ENCODE measurements around the gene MAP3K19. TPM values are rescaled to one million over a fixed set of nuclear protein-coding genes. Genes with fewer than 3 reads are reported as not detected.

The MAP3K19 gene
- total RNA-seq, 5 donors from 2014 or later (not counting 1 experiment from before 2014, with no cell fraction given) = not detected

GRCh38 chr2:135055182-135055786 lies 8.0 kb upstream of the MAP3K19 start:
- Mint-ChIP-seq H3K27me3 (no peaks in the 10 kb centered on the region), H3K27ac (peak overlapping the region in 1 of 2 donors; percentile 39), H3K36me3 (peaks cover 18% of the 10 kb centered on the region), H3K9me3 (no peaks in the 10 kb centered on the region), H3K4me3 (peak overlapping the region in 2 of 3 donors; percentile 35 to 99), H3K4me1 (peaks cover 60 to 63% (median 62%) of the 10 kb centered on the region in 3 donors)
- no peak overlapping the region for H3K27ac ChIP-seq (ENCODE audit: low read length)
- H3K4me3 ChIP-seq (ENCODE audit: control insufficient read depth in 1 of 2, extremely low read depth in 1 of 2, low read length in 1 of 2) = no peak overlapping the region
- H3K36me3 ChIP-seq (ENCODE audit: control insufficient read depth in 2 of 2, extremely low read depth in 1 of 2, insufficient read depth in 1 of 2, low read length in 1 of 2) = no peaks in the 10 kb centered on the region
- peaks cover 10 to 35% of the 10 kb centered on the region in 2 experiments for H3K4me1 ChIP-seq (ENCODE audit: control insufficient read depth in 1 of 2, extremely low read depth in 1 of 2, insufficient read depth in 2 of 2, low read length in 2 of 2)
- CTCF ChIA-PET = interaction anchor here (0.5 to 0.6 kb wide), 2 partner anchors 372 to 552 kb away, joined by 3 to 5 read pairs; no protein-coding TSS in a partner anchor
- H3K27me3 ChIP-seq (replicated peaks in 1 of 2; ENCODE audit: control insufficient read depth in 2 of 2, extremely low read depth in 1 of 2, insufficient read depth in 2 of 2, low read length in 1 of 2) = no peaks in the 10 kb centered on the region
- DNase-seq = no peak
- 43% methylated on average over 1 of the region's 2 CpGs for WGBS (ENCODE audit: insufficient coverage)
- ATAC-seq (replicated peaks in 1 of 4) = no peak
- no peaks in the 10 kb centered on the region for H3K9me3 ChIP-seq
- POLR2A ChIA-PET = interaction anchor here in 1 of 2 donors (0.6 kb wide), 1 partner anchor 49 kb away, joined by 3 read pairs; no protein-coding TSS in a partner anchor

DNA sequence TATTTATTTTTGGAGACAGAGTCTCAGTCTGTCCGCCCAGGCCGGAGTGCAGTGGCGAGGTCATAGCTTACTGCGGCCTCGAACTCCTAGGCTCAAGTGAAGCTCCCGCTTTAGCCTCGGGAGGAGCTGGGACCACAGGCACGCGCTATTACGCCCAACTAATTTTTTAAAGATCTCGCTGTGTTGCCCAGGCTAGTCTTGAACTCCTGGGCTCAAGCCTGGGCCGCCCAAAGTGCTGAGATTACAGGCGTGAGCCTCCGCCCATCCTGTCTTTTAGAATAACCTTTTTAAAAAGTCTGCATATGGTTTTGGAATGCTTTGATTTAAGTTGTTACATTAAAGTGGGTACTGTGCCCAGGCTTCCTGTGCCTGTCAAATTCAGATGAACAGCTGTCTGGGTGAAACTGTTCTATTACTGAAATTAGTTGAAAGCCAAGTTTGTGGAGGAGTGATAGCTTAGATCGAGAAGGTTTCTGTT lies 5.8 kb upstream of the MAP3K19 start:
- ATAC-seq (replicated peaks in 1 of 4) (peak; percentile 4 to 11 (median 6)), DNase-seq (peak in 20 of 35 experiments; percentile 1 to 48 (median 10))
- peak overlapping the region; percentile 99 to 100 for H3K27ac Mint-ChIP-seq
- no peaks in the 10 kb centered on the region for H3K27me3 Mint-ChIP-seq
- 5% methylated on average over 13 of the region's 15 CpGs for WGBS (ENCODE audit: insufficient coverage)
- H3K27ac ChIP-seq (ENCODE audit: low read length) = peak overlapping the region; percentile 93
- H3K9me3 ChIP-seq = no peaks in the 10 kb centered on the region
- H3K27me3 ChIP-seq (replicated peaks in 1 of 2; ENCODE audit: control insufficient read depth in 2 of 2, extremely low read depth in 1 of 2, insufficient read depth in 2 of 2, low read length in 1 of 2) = no peaks in the 10 kb centered on the region
- POLR2A ChIA-PET = interaction anchor here (0.5 to 1.9 kb wide), 3 partner anchors 295 to 617 kb away, joined by 3 to 5 read pairs (median 3); partner anchors contain the start of genes R3HDM1 (in 1 of the 2) and ZRANB3 (in 1 of the 2)
- H3K4me3 ChIP-seq (ENCODE audit: control insufficient read depth in 1 of 2, extremely low read depth in 1 of 2, low read length in 1 of 2) = peak overlapping the region; percentile 64 to 92
- H3K36me3 ChIP-seq (ENCODE audit: control insufficient read depth in 2 of 2, extremely low read depth in 1 of 2, insufficient read depth in 1 of 2, low read length in 1 of 2) = no peaks in the 10 kb centered on the region
- peaks cover 44 to 52% (median 50%) of the 10 kb centered on the region in 3 donors for H3K4me1 Mint-ChIP-seq
- CTCF ChIA-PET = interaction anchor here in 1 of 2 donors (1.2 kb wide), 1 partner anchor 49 kb away, joined by 4 read pairs; no protein-coding TSS in a partner anchor
- H3K36me3 Mint-ChIP-seq = peaks cover 8% of the 10 kb centered on the region
- H3K9me3 Mint-ChIP-seq = no peaks in the 10 kb centered on the region
- H3K4me3 Mint-ChIP-seq = peak overlapping the region; percentile 94 to 99 (median 97)
- peaks cover 10 to 30% of the 10 kb centered on the region in 2 experiments for H3K4me1 ChIP-seq (ENCODE audit: control insufficient read depth in 1 of 2, extremely low read depth in 1 of 2, insufficient read depth in 2 of 2, low read length in 2 of 2)

DNA sequence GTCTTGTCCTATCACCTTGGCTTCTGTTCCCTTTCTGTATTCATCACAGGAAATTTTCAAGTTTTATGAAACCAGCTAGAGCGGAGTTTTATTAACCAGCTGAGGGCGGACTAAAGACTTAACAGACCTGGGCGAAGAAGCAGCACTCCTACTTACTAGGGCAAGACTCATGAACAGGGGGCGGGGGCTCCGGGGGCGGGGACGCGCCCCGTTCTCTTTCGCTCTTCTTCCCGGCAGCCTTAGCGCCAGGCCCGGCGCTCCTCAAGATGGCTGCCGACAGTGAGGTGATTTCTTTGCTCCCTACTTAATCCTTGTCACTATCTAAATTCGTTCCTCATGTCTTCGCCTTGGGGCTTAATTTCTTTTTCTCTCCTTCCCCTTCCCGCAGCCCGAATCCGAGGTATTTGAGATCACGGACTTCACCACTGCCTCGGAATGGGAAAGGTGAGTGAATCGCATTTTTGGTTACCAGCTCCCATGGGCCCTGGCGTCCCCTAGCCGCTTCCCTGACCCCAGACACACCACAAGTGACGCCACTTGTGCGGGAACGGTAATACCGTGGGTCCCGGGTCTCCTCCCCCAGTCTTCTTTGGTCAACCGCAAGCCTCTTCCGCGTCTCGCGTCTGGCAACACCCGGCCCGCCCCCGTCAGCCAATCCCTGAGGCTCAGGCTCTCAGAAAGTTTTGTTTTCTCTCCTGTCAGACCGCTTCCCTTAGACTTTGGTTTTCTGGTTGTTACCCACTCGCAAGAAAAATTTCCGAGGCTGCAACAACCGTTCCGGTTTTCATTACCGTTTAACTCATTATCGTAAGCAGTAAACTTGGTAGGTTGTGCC lies 5.0 kb upstream of the MAP3K19 start, which contains the start of gene RAB3GAP1:
RAB3GAP1 (plus strand) TSS at position 251 of the 835 bp plus-strand sequence; CDS start at position 267, 16 bp downstream.
- peak within 1 kb of the TSS; percentile 93 for H3K27ac ChIP-seq (ENCODE audit: low read length)
- no peaks in the 10 kb centered on the region for H3K27me3 ChIP-seq (replicated peaks in 1 of 2; ENCODE audit: control insufficient read depth in 2 of 2, extremely low read depth in 1 of 2, insufficient read depth in 2 of 2, low read length in 1 of 2)
- peaks cover 10 to 30% of the 10 kb centered on the region in 2 experiments for H3K4me1 ChIP-seq (ENCODE audit: control insufficient read depth in 1 of 2, extremely low read depth in 1 of 2, insufficient read depth in 2 of 2, low read length in 2 of 2)
- Mint-ChIP-seq H3K36me3 (peaks cover 8% of the 10 kb centered on the region), H3K4me3 (peak within 1 kb of the TSS; percentile 94 to 99 (median 97)), H3K9me3 (no peaks in the 10 kb centered on the region), H3K4me1 (peaks cover 36 to 45% (median 43%) of the 10 kb centered on the region in 3 donors), H3K27ac (peak within 1 kb of the TSS; percentile 99 to 100), H3K27me3 (no peaks in the 10 kb centered on the region)
- no peaks in the 10 kb centered on the region for H3K9me3 ChIP-seq
- ChIA-PET POLR2A (interaction anchor here (0.6 to 1.9 kb wide), 6 partner anchors 50 to 826 kb away, joined by 3 to 5 read pairs (median 3); partner anchors contain the start of genes R3HDM1 (in 1 of the 2) and ZRANB3 (in 1 of the 2)), CTCF (interaction anchor here in 1 of 2 donors (1.0 to 1.3 kb wide), 3 partner anchors 48 to 689 kb away, joined by 3 to 6 read pairs (median 4); partner anchors contain the start of genes R3HDM1, UBXN4 and ZRANB3)
- WGBS (ENCODE audit: insufficient coverage) = 0% methylated on average over 30 of the region's 45 CpGs
- H3K4me3 ChIP-seq (ENCODE audit: control insufficient read depth in 1 of 2, extremely low read depth in 1 of 2, low read length in 1 of 2) = peak within 1 kb of the TSS; percentile 64 to 92
- peak; percentile 87 to 89 (median 88) for ATAC-seq (replicated peaks in 1 of 4)
- no peaks in the 10 kb centered on the region for H3K36me3 ChIP-seq (ENCODE audit: control insufficient read depth in 2 of 2, extremely low read depth in 1 of 2, insufficient read depth in 1 of 2, low read length in 1 of 2)
- peak; percentile 62 to 95 (median 91) for DNase-seq

DNA sequence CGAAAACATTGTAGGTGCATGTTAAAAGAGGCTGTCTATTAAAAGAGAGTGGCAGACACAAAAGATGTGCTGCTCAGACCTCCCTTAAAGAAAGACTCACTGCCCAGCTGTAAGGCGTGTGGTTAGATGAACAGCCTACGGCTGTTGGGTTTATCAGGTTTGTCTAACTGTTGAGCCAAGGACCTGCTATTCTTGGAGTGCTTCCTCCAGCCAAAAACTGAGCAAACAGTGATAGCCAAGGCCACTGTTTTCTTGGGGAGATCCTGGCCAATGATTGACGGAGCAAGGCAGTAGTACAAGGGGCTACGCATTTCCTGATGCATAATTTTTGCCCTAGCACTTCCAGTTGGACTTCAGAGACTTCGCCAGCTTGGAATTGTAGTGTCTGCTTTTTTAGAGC lies 3.4 kb upstream of the MAP3K19 start:
- Histone ChIP-seq H3K9me3 (no peaks in the 10 kb centered on the region), H3K36me3 (ENCODE audit: control insufficient read depth in 2 of 2, extremely low read depth in 1 of 2, insufficient read depth in 1 of 2, low read length in 1 of 2) (no peaks in the 10 kb centered on the region), H3K4me3 (ENCODE audit: control insufficient read depth in 1 of 2, extremely low read depth in 1 of 2, low read length in 1 of 2) (no peak overlapping the region), H3K27me3 (replicated peaks in 1 of 2; ENCODE audit: control insufficient read depth in 2 of 2, extremely low read depth in 1 of 2, insufficient read depth in 2 of 2, low read length in 1 of 2) (no peaks in the 10 kb centered on the region), H3K27ac (ENCODE audit: low read length) (no peak overlapping the region), H3K4me1 (ENCODE audit: control insufficient read depth in 1 of 2, extremely low read depth in 1 of 2, insufficient read depth in 2 of 2, low read length in 2 of 2) (peaks cover 6 to 27% of the 10 kb centered on the region in 2 experiments)
- DNase-seq = no peak
- Mint-ChIP-seq H3K9me3 (no peaks in the 10 kb centered on the region), H3K36me3 (peaks cover 4% of the 10 kb centered on the region), H3K27me3 (no peaks in the 10 kb centered on the region), H3K4me1 (peaks cover 24 to 35% (median 33%) of the 10 kb centered on the region in 3 donors), H3K4me3 (peak overlapping the region; percentile 21 to 99 (median 61)), H3K27ac (peak overlapping the region in 1 of 2 donors; percentile 82)
- no peak for ATAC-seq (replicated peaks in 1 of 4)
- POLR2A ChIA-PET = no interaction called here
- CTCF ChIA-PET = interaction anchor here in 1 of 2 donors (0.6 to 1.2 kb wide), 3 partner anchors 549 to 659 kb away, joined by 3 read pairs; no protein-coding TSS in a partner anchor
- 100% methylated on average over 3 of the region's 6 CpGs for WGBS (ENCODE audit: insufficient coverage)

DNA sequence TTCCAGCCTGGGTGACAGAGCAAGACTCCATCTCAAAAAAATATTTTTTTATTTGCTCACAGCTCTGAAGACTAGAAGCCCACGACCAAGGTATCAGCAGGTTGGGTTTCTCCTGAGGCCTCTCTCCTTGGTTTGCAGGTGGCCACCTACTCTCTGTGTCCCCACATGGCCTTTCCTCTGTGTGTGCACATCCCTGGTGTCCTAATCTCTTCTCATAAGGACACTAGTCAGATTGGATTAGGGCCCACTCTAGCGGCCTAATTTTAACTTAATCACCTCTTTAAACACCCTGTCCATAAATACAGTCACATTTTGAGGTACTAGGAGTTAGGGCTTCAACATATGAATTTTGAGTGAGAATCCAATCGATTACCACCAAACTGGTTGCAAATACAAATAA lies 2.9 kb upstream of the MAP3K19 start:
- H3K27me3 Mint-ChIP-seq = peaks cover 0 to 2% of the 10 kb centered on the region in 2 donors
- ATAC-seq (replicated peaks in 1 of 4) (no peak), DNase-seq (no peak)
- CTCF ChIA-PET = interaction anchor here in 1 of 2 donors (1.2 kb wide), 1 partner anchor 660 kb away, joined by 3 read pairs; no protein-coding TSS in a partner anchor
- Histone ChIP-seq H3K4me3 (ENCODE audit: control insufficient read depth in 1 of 2, extremely low read depth in 1 of 2, low read length in 1 of 2) (no peak overlapping the region), H3K4me1 (ENCODE audit: control insufficient read depth in 1 of 2, extremely low read depth in 1 of 2, insufficient read depth in 2 of 2, low read length in 2 of 2) (peaks cover 6 to 27% of the 10 kb centered on the region in 2 experiments), H3K36me3 (ENCODE audit: control insufficient read depth in 2 of 2, extremely low read depth in 1 of 2, insufficient read depth in 1 of 2, low read length in 1 of 2) (no peaks in the 10 kb centered on the region), H3K27me3 (replicated peaks in 1 of 2; ENCODE audit: control insufficient read depth in 2 of 2, extremely low read depth in 1 of 2, insufficient read depth in 2 of 2, low read length in 1 of 2) (no peaks in the 10 kb centered on the region), H3K27ac (ENCODE audit: low read length) (no peak overlapping the region), H3K9me3 (no peaks in the 10 kb centered on the region)
- H3K36me3 Mint-ChIP-seq = peaks cover 4% of the 10 kb centered on the region
- H3K4me1 Mint-ChIP-seq = peaks cover 22 to 32% (median 30%) of the 10 kb centered on the region in 3 donors
- POLR2A ChIA-PET = no interaction called here
- no peaks in the 10 kb centered on the region for H3K9me3 Mint-ChIP-seq
- WGBS (ENCODE audit: insufficient coverage) = no CpG with 5 or more reads among the region's 3 CpGs
- no peak overlapping the region for H3K27ac Mint-ChIP-seq
- H3K4me3 Mint-ChIP-seq = peak overlapping the region in 1 of 3 donors; percentile 61
